ENCODE measurements around the gene TGM1. TPM values are rescaled to one million over a fixed set of nuclear protein-coding genes. Genes with fewer than 3 reads are reported as not detected.

Gene TGM1
- total and polyA plus RNA-seq, 2 experiments from 2014 or later, result 0.33 to 1.5 TPM

DNA sequence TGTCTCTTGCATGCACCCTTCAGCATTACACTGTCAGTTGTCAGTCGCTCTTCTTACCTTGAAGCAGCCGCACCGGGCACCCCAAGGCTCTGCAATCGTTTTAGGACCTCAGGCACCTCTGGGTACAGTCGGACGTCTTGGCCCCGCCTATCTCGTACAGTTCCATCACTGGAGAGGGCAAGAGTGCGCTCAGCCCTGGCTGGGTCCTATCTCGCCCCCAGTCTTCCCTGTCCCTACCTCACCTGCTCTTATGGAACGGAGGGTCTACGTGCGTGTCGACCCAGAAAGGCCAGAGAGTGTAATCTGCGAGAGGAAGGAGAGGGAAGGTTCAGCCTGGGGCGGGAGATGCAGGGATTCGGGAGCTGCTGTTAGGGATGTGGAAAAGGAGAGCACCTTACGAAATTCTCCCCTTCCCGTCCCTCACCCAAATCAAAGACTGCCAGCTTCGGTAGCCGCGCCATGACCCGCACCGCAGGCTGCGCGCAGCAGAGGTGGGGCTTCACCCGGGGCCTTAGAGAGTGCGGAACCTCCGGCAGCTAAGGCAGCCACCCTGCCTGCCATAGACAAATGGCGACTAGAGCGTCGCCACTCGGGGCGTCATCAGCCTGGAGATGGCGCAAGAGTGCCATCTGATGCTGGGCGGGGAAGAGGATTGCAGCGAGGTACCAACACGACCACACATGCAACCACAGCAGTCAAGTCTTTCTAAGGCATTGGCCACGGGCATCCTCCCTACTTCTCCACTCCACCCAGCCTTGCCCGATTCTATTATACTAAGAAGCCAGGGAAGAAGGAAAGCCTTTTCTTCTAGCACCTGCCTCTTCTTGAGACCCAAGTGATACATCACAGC, 47.3 kb downstream of the TGM1 start, which contains the start of gene MDP1:
Gene MDP1, minus strand, starts transcription at position 572 of the 850 bp plus-strand sequence. Its CDS starts 111 bp downstream, at position 461.
- WGBS (ENCODE audit: low lambda C conversion rate, missing lambda C conversion rate), result 2% methylated on average over 40 of the region's 40 CpGs
- TF ChIP-seq EZH2phosphoT487 (IDR thresholded peaks at IDR 0.05; ENCODE audit: low read depth, severe bottlenecking, unreplicated experiment), result no peak
- peak; percentile 68 for TF ChIP-seq CTCF (IDR thresholded peaks at IDR 0.05; ENCODE audit: poor library complexity)
- TF ChIP-seq EZH2 (IDR thresholded peaks at IDR 0.05; ENCODE audit: borderline replicate concordance), result no peak
- DNase-seq (ENCODE audit: low spot score), result peak; percentile 91
- Histone ChIP-seq H3K27me3 (no peaks in the 10 kb centered on the region), H3K27ac (peak within 1 kb of the TSS; percentile 93), H3K36me3 (replicated peaks; ENCODE audit: insufficient read depth, low read depth) (no peaks in the 10 kb centered on the region), H2AFZ (peak within 1 kb of the TSS; percentile 91), H3K79me2 (peaks cover 33% of the 10 kb centered on the region), H3K4me1 (ENCODE audit: insufficient read depth) (peaks cover 13% of the 10 kb centered on the region), H3K9me2 (replicated peaks; ENCODE audit: insufficient read depth) (no peaks in the 10 kb centered on the region), H4K20me1 (ENCODE audit: insufficient read depth, poor library complexity, severe bottlenecking) (no peaks in the 10 kb centered on the region), H3K4me3 (peak within 1 kb of the TSS; percentile 76), H3K9me3 (ENCODE audit: low read depth) (no peaks in the 10 kb centered on the region), H3K4me2 (peak within 1 kb of the TSS; percentile 85)

GRCh38 chr14:24213866-24214662, 48.9 kb downstream of the TGM1 start:
- H3K4me3 ChIP-seq, result no peak overlapping the region
- 90% methylated on average over 7 of the region's 7 CpGs for WGBS (ENCODE audit: low lambda C conversion rate, missing lambda C conversion rate)
- peaks cover 20% of the 10 kb centered on the region for H3K79me2 ChIP-seq
- no peaks in the 10 kb centered on the region for H4K20me1 ChIP-seq (ENCODE audit: insufficient read depth, poor library complexity, severe bottlenecking)
- no peak for DNase-seq (ENCODE audit: low spot score)
- H3K27ac ChIP-seq, result peak overlapping the region; percentile 99
- peak overlapping the region; percentile 71 for H3K4me2 ChIP-seq
- peaks cover 13% of the 10 kb centered on the region for H3K4me1 ChIP-seq (ENCODE audit: insufficient read depth)
- H3K9me2 ChIP-seq (replicated peaks; ENCODE audit: insufficient read depth), result no peaks in the 10 kb centered on the region
- H2AFZ ChIP-seq, result peak overlapping the region; percentile 24
- no peaks in the 10 kb centered on the region for H3K9me3 ChIP-seq (ENCODE audit: low read depth)
- no peaks in the 10 kb centered on the region for H3K27me3 ChIP-seq
- no peaks in the 10 kb centered on the region for H3K36me3 ChIP-seq (replicated peaks; ENCODE audit: insufficient read depth, low read depth)
- no peak for TF ChIP-seq CTCF (IDR thresholded peaks at IDR 0.05; ENCODE audit: poor library complexity)
- TF ChIP-seq EZH2 (IDR thresholded peaks at IDR 0.05; ENCODE audit: borderline replicate concordance), result no peak
- TF ChIP-seq EZH2phosphoT487 (IDR thresholded peaks at IDR 0.05; ENCODE audit: low read depth, severe bottlenecking, unreplicated experiment), result no peak

GRCh38 chr14:24212924-24213865, 49.8 kb downstream of the TGM1 start, which contains the start of gene CHMP4A:
Gene CHMP4A, minus strand, starts transcription at chr14:24213488. Its CDS starts 49 bp downstream, at chr14:24213439.
- Histone ChIP-seq H2AFZ (peak within 1 kb of the TSS; percentile 33), H3K4me2 (peak within 1 kb of the TSS; percentile 84), H3K79me2 (peaks cover 16% of the 10 kb centered on the region), H4K20me1 (ENCODE audit: insufficient read depth, poor library complexity, severe bottlenecking) (no peaks in the 10 kb centered on the region), H3K9me3 (ENCODE audit: low read depth) (no peaks in the 10 kb centered on the region), H3K4me1 (ENCODE audit: insufficient read depth) (peaks cover 13% of the 10 kb centered on the region), H3K9me2 (replicated peaks; ENCODE audit: insufficient read depth) (no peaks in the 10 kb centered on the region), H3K27me3 (no peaks in the 10 kb centered on the region), H3K36me3 (replicated peaks; ENCODE audit: insufficient read depth, low read depth) (no peaks in the 10 kb centered on the region), H3K4me3 (peak within 1 kb of the TSS; percentile 38), H3K27ac (peak within 1 kb of the TSS; percentile 99)
- TF ChIP-seq EZH2 (IDR thresholded peaks at IDR 0.05; ENCODE audit: borderline replicate concordance) (no peak), EZH2phosphoT487 (IDR thresholded peaks at IDR 0.05; ENCODE audit: low read depth, severe bottlenecking, unreplicated experiment) (no peak), CTCF (IDR thresholded peaks at IDR 0.05; ENCODE audit: poor library complexity) (peak; percentile 29)
- peak; percentile 99 for DNase-seq (ENCODE audit: low spot score)
- WGBS (ENCODE audit: low lambda C conversion rate, missing lambda C conversion rate), result 2% methylated on average over 52 of the region's 53 CpGs

Measured in hepatocyte (in vitro differentiated cells).